Pancreas (tissue), 10 donors: Measurements from ENCODE around the gene HECTD4. TPM values are rescaled to one million over a fixed set of nuclear protein-coding genes. Genes with fewer than 3 reads are reported as not detected.
"Not testable (repeated sequence)": the region's sequence is repeated elsewhere in the genome, so short reads cannot be mapped to it uniquely, and the experiment has no call there.

Source experiments
- ATAC-seq, 4 donors: fragments of 200-7000 bp; cut with Tn5 transposase; one replicate each; pipeline versions ENCODE4 v1.8.0 to v1.9.1; 2020; ENCODE audit warnings: mild to moderate bottlenecking in 4 of 4, moderate library complexity in 4 of 4
- DNase-seq, 6 donors: peaks; one replicate each; pipeline ENCODE4 v3.0.0-alpha.2; 2020
- FAIRE-seq: peaks from 2 replicates; lab custom pipeline; 2012; peaks lifted over from hg19 to GRCh38; lab: Jason Lieb, UNC
- H3K27ac ChIP-seq, 4 donors: fragments of 200-600 bp; sonication (generic); 1 replicate in 3 of 4; 2 replicates in 1 of 4; pipeline versions ENCODE4 v1.5.0 to v1.8.0; 2020
- H3K27me3 ChIP-seq, 4 donors: fragments of 200-600 bp; one replicate each; pipeline ENCODE4 v1.8.0; 2021
- H3K36me3 ChIP-seq, 3 donors: fragments of 200-600 bp; sonication (generic) in 1 of 3; one replicate each; pipeline versions ENCODE4 v1.5.0 to v1.8.0; 2020 to 2021
- H3K4me1 ChIP-seq, 3 donors: fragments of 200-600 bp; one replicate each; pipeline ENCODE4 v1.8.0; 2021
- H3K4me3 ChIP-seq, 4 donors: fragments of 200-600 bp; sonication (generic) in 2 of 4; one replicate each; pipeline versions ENCODE4 v1.5.0 to v1.8.0; 2020 to 2021
- H3K9me3 ChIP-seq, 4 donors: fragments of 200-600 bp; one replicate each; pipeline ENCODE4 v1.8.0; 2021
- CTCF ChIP-seq, 4 donors: fragments of 200-600 bp; sonication (generic) in 3 of 4; IDR thresholded peaks; one replicate each; pipeline versions ENCODE4 v1.5.0 to v1.8.0; 2021; ENCODE audit warnings: antibody characterized with exemption in 4 of 4
- WGBS, 2 donors: extraction: QIAGEN DNeasy Blood & Tissue Kit; methylation state at CpG; one replicate each; pipeline ENCODE4 v1.1.7; 2013; 5-methylcytosine and 5-hydroxymethylcytosine counted together
- intact Hi-C, 3 donors: fragments of 100-400 bp; cut with DNase I; formaldehyde crosslinking; loops; one replicate each; pipeline versions ENCODE4 v1.11.1 to v1.14.2; 2022
- polyA plus RNA-seq, 2 donors: library from polyadenylated mRNA; stranded (reverse); fragments of 200-250 nt; gene quantifications; one replicate each; pipeline ENCODE4 v1.2.3, GENCODE V29; 2013
- total RNA-seq, 6 donors: library from RNA; stranded (reverse); fragmentation: NEBNext Ultra II Directional in 4 of 6; extraction: Animal tissue kit (Norgen Biotek cat#: 25700) in 4 of 6; gene quantifications; one replicate each; pipeline versions ENCODE4 v1.2.1 to v1.2.4, GENCODE V29; 2021 to 2023
- donor health status: healthy with polysubstance abuse.
- donor health status: DM: no; HTN: no; CAD: no; lungs with moderate emphysema.
- donor health status: DM: no; HTN: no; CAD: no.
- donor health status: control.
- donor health status: control.
- donor health status: Bipolar disorder and iron deficiency.
- donor health status: DM: yes; HTN: yes; CAD: no.
- donor health status: DM: no; HTN: no; CAD: no.
- donor health status: DM: no; HTN: no; CAD: no.
- donor health status: DM: yes; HTN: yes; CAD: no.

Gene HECTD4
- total and polyA plus RNA-seq, 8 donors = 17.9 to 38.4 (median 26.4) TPM

GRCh38 chr12:112266473-112266872 is 115.8 kb downstream of the HECTD4 start:
- peaks cover 0 to 6% (median 5%) of the 10 kb centered on the region in 3 donors for H3K36me3 ChIP-seq
- H3K9me3 ChIP-seq = no peaks in the 10 kb centered on the region
- 95 to 98% methylated on average over 2 of the region's 2 CpGs for WGBS, 2 donors
- H3K27me3 ChIP-seq = no peaks in the 10 kb centered on the region
- ATAC-seq (no peak), FAIRE-seq (no peak), DNase-seq (no peak)
- no peak for TF ChIP-seq CTCF (IDR thresholded peaks at IDR 0.05)
- no peak overlapping the region for H3K4me3 ChIP-seq
- no peak overlapping the region for H3K27ac ChIP-seq
- H3K4me1 ChIP-seq = no peaks in the 10 kb centered on the region
- intact Hi-C loops = no loop called here

GRCh38 chr12:112261559-112261958 is 120.7 kb downstream of the HECTD4 start:
- no peak for TF ChIP-seq CTCF (IDR thresholded peaks at IDR 0.05)
- intact Hi-C loops = no loop called here
- peaks cover 0 to 6% (median 5%) of the 10 kb centered on the region in 3 donors for H3K36me3 ChIP-seq

GRCh38 chr12:112258926-112259325 is 123.3 kb downstream of the HECTD4 start:
- ATAC-seq (no peak), DNase-seq (no peak), FAIRE-seq (no peak)
- no peaks in the 10 kb centered on the region for H3K9me3 ChIP-seq
- peaks cover 0 to 18% (median 3%) of the 10 kb centered on the region in 3 donors for H3K36me3 ChIP-seq
- intact Hi-C loops = no loop called here
- WGBS, 2 donors = 91 to 100% methylated on average over 1 of the region's 1 CpG
- TF ChIP-seq CTCF (IDR thresholded peaks at IDR 0.05) = no peak
- H3K4me3 ChIP-seq = no peak overlapping the region
- no peaks in the 10 kb centered on the region for H3K4me1 ChIP-seq
- H3K27me3 ChIP-seq = no peaks in the 10 kb centered on the region
- no peak overlapping the region for H3K27ac ChIP-seq

More at GRCh38 chr12:112261559-112261958, 120.7 kb downstream of the HECTD4 start:
- ATAC-seq (peak in 1 of 4 donors; percentile 44), DNase-seq (no peak), FAIRE-seq (no peak)
- no peaks in the 10 kb centered on the region for H3K4me1 ChIP-seq
- no peak overlapping the region for H3K4me3 ChIP-seq
- no peak overlapping the region for H3K27ac ChIP-seq
- no peaks in the 10 kb centered on the region for H3K27me3 ChIP-seq
- WGBS, 2 donors = 96 to 100% methylated on average over 3 of the region's 3 CpGs
- no peaks in the 10 kb centered on the region for H3K9me3 ChIP-seq

- no peak overlapping the region for H3K4me3 ChIP-seq
- peaks cover 0 to 25% (median 3%) of the 10 kb centered on the region in 3 donors for H3K36me3 ChIP-seq
- H3K27me3 ChIP-seq = no peaks in the 10 kb centered on the region
- WGBS, 2 donors = 83 to 87% methylated on average over 3 of the region's 3 CpGs
- H3K27ac ChIP-seq = no peak overlapping the region
- FAIRE-seq = no peak
- no peaks in the 10 kb centered on the region for H3K9me3 ChIP-seq
- no peaks in the 10 kb centered on the region for H3K4me1 ChIP-seq
- TF ChIP-seq CTCF (IDR thresholded peaks at IDR 0.05) = no peak
- intact Hi-C loops = no loop called here
- ATAC-seq = no peak
- DNase-seq = no peak
These were observed 125.5 kb downstream of the HECTD4 start for GRCh38 chr12:112256780-112257179.

- TF ChIP-seq CTCF (IDR thresholded peaks at IDR 0.05) = no peak
- DNase-seq (peak in 3 of 6 donors; percentile 16 to 61 (median 28)), ATAC-seq (peak; percentile 31 to 99 (median 90)), FAIRE-seq (no peak)
- intact Hi-C loops = no loop called here
- H3K36me3 ChIP-seq = peaks cover 0 to 36% (median 3%) of the 10 kb centered on the region in 3 donors
- no peaks in the 10 kb centered on the region for H3K9me3 ChIP-seq
- H3K4me3 ChIP-seq = no peak overlapping the region
- 32 to 41% methylated on average over 4 of the region's 4 CpGs for WGBS, 2 donors
- H3K27ac ChIP-seq = no peak overlapping the region
- H3K27me3 ChIP-seq = no peaks in the 10 kb centered on the region
- no peaks in the 10 kb centered on the region for H3K4me1 ChIP-seq
These were observed 130.0 kb downstream of the HECTD4 start for GRCh38 chr12:112252184-112252583.

GRCh38 chr12:112244902-112245301 is 137.3 kb downstream of the HECTD4 start:
- not testable (repeated sequence) for H3K27ac ChIP-seq

More at GRCh38 chr12:112244902-112245301, 137.3 kb downstream of the HECTD4 start:
- ATAC-seq, H3K9me3 ChIP-seq, H3K27me3 ChIP-seq, DNase-seq, intact Hi-C loops, H3K4me1 ChIP-seq, H3K4me3 ChIP-seq, FAIRE-seq: not testable (repeated sequence)
- peaks cover 0 to 35% (median 14%) of the 10 kb centered on the region in 3 donors for H3K36me3 ChIP-seq
- 96 to 100% methylated on average over 1 of the region's 1 CpG for WGBS, 2 donors
